ENCODE results near the gene MEN1. TPM values are rescaled to one million over a fixed set of nuclear protein-coding genes. Genes with fewer than 3 reads are reported as not detected.

Gene MEN1
- total and polyA plus RNA-seq, 2 of the 13 experiments (the other 11 are each of a cell fraction or from before 2014, with no cell fraction given) = 20.5 to 27.3 TPM

DNA sequence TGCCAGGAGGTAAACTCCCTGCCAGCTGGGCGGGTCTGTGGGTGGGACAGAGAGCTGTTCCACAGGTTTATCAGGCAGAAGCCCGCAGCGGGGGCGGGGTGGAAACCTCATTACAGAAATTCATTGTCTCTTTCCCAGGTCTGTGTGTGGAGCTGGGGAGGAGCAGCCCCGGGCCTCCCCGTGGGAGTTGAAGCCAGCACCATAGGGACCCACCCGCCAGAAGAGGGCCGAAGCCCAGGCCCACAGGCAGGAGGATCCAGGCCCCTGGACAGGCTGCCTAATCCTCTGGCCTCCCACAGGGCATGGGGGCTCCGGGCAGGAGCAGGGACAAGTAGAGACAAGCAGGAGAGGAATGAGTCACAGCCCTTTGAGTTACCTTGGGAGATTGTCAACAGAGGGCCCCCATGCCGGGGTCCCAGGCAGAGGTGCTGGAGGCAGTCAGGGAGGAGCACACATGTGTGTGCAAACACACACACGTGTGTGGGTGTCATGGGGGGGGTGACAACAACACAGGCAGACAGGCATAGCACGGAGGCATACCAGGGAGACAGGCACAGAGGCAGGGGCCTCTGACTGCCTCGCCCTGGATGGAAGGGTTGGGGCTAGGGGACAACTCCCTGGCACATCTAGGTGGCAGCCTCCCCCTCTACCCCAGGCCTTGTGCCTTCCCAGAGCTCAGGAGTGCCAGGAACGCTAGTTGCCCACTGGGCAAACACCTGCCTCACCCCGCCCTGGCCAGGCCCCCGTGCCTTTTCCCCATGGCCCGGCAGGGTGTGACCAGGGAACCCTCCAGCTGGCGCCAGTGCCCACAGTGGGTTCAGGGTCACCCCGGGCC is 32.7 kb upstream of the MEN1 start (continued):
- TF ChIP-seq REPIN1 (CRISPR knock-in tag; IDR thresholded peaks at IDR 0.05; ENCODE audit: borderline replicate concordance, low read depth) (no peak), SRSF4 (IDR thresholded peaks at IDR 0.05; ENCODE audit: low read depth, low read length, poor library complexity, severe bottlenecking) (no peak), ZNF773 (CRISPR knock-in tag; IDR thresholded peaks at IDR 0.05; ENCODE audit: borderline replicate concordance) (no peak), FIP1L1 (IDR thresholded peaks at IDR 0.05; ENCODE audit: borderline replicate concordance, insufficient read depth, low read depth, low read length) (no peak), MBD4 (IDR thresholded peaks at IDR 0.05; ENCODE audit: borderline replicate concordance, low read length) (no peak), KLF12 (CRISPR knock-in tag; IDR thresholded peaks at IDR 0.05; ENCODE audit: borderline replicate concordance) (no peak), ZSCAN20 (CRISPR knock-in tag; IDR thresholded peaks at IDR 0.05; ENCODE audit: borderline replicate concordance) (no peak), BHLHE40 (IDR thresholded peaks at IDR 0.05; ENCODE audit: low read length) (peak; percentile 65), ZNF589 (CRISPR knock-in tag; conservative IDR thresholded peaks at IDR 0.05) (no peak), SMYD3 (CRISPR knock-in tag; IDR thresholded peaks at IDR 0.05) (no peak)
- TF ChIP-seq, protein P1, sequence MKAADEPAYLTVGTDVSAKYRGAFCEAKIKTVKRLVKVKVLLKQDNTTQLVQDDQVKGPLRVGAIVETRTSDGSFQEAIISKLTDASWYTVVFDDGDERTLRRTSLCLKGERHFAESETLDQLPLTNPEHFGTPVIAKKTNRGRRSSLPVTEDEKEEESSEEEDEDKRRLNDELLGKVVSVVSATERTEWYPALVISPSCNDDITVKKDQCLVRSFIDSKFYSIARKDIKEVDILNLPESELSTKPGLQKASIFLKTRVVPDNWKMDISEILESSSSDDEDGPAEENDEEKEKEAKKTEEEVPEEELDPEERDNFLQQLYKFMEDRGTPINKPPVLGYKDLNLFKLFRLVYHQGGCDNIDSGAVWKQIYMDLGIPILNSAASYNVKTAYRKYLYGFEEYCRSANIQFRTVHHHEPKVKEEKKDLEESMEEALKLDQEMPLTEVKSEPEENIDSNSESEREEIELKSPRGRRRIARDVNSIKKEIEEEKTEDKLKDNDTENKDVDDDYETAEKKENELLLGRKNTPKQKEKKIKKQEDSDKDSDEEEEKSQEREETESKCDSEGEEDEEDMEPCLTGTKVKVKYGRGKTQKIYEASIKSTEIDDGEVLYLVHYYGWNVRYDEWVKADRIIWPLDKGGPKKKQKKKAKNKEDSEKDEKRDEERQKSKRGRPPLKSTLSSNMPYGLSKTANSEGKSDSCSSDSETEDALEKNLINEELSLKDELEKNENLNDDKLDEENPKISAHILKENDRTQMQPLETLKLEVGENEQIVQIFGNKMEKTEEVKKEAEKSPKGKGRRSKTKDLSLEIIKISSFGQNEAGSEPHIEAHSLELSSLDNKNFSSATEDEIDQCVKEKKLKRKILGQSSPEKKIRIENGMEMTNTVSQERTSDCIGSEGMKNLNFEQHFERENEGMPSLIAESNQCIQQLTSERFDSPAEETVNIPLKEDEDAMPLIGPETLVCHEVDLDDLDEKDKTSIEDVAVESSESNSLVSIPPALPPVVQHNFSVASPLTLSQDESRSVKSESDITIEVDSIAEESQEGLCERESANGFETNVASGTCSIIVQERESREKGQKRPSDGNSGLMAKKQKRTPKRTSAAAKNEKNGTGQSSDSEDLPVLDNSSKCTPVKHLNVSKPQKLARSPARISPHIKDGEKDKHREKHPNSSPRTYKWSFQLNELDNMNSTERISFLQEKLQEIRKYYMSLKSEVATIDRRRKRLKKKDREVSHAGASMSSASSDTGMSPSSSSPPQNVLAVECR (CRISPR knock-in tag; IDR thresholded peaks at IDR 0.05; ENCODE audit: borderline replicate concordance) = peak; percentile 50
- TF ChIP-seq, protein P2, sequence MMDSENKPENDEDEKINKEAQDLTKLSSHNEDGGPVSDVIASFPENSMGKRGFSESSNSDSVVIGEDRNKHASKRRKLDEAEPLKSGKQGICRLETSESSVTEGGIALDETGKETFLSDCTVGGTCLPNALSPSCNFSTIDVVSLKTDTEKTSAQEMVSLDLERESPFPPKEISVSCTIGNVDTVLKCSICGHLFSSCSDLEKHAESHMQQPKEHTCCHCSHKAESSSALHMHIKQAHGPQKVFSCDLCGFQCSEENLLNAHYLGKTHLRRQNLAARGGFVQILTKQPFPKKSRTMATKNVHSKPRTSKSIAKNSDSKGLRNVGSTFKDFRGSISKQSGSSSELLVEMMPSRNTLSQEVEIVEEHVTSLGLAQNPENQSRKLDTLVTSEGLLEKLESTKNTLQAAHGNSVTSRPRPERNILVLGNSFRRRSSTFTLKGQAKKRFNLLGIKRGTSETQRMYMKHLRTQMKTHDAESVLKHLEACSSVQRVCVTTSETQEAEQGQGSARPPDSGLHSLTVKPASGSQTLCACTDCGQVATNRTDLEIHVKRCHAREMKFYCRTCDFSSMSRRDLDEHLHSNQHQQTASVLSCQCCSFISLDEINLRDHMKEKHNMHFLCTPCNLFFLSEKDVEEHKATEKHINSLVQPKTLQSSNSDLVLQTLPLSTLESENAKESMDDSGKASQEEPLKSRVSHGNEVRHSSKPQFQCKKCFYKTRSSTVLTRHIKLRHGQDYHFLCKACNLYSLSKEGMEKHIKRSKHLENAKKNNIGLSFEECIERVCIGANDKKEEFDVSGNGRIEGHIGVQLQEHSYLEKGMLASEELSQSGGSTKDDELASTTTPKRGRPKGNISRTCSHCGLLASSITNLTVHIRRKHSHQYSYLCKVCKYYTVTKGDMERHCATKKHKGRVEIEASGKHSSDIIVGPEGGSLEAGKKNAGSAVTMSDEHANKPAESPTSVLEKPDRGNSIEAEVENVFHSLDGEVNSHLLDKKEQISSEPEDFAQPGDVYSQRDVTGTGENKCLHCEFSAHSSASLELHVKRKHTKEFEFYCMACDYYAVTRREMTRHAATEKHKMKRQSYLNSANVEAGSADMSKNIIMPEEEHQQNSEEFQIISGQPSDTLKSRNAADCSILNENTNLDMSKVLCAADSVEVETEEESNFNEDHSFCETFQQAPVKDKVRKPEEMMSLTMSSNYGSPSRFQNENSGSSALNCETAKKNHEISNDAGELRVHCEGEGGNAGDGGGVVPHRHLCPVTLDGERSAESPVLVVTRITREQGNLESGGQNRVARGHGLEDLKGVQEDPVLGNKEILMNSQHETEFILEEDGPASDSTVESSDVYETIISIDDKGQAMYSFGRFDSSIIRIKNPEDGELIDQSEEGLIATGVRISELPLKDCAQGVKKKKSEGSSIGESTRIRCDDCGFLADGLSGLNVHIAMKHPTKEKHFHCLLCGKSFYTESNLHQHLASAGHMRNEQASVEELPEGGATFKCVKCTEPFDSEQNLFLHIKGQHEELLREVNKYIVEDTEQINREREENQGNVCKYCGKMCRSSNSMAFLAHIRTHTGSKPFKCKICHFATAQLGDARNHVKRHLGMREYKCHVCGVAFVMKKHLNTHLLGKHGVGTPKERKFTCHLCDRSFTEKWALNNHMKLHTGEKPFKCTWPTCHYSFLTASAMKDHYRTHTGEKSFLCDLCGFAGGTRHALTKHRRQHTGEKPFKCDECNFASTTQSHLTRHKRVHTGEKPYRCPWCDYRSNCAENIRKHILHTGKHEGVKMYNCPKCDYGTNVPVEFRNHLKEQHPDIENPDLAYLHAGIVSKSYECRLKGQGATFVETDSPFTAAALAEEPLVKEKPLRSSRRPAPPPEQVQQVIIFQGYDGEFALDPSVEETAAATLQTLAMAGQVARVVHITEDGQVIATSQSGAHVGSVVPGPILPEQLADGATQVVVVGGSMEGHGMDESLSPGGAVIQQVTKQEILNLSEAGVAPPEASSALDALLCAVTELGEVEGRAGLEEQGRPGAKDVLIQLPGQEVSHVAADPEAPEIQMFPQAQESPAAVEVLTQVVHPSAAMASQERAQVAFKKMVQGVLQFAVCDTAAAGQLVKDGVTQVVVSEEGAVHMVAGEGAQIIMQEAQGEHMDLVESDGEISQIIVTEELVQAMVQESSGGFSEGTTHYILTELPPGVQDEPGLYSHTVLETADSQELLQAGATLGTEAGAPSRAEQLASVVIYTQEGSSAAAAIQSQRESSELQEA (CRISPR knock-in tag; IDR thresholded peaks at IDR 0.05; ENCODE audit: not compliant biosample characterization) = no peak
- TF ChIP-seq, protein P3, sequence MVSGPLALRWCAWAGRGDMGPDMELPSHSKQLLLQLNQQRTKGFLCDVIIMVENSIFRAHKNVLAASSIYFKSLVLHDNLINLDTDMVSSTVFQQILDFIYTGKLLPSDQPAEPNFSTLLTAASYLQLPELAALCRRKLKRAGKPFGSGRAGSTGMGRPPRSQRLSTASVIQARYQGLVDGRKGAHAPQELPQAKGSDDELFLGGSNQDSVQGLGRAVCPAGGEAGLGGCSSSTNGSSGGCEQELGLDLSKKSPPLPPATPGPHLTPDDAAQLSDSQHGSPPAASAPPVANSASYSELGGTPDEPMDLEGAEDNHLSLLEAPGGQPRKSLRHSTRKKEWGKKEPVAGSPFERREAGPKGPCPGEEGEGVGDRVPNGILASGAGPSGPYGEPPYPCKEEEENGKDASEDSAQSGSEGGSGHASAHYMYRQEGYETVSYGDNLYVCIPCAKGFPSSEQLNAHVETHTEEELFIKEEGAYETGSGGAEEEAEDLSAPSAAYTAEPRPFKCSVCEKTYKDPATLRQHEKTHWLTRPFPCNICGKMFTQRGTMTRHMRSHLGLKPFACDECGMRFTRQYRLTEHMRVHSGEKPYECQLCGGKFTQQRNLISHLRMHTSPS (CRISPR knock-in tag; IDR thresholded peaks at IDR 0.05; ENCODE audit: low read depth) = peak; percentile 71

Data from HepG2 (cell line).